Breast epithelium (tissue), 3 donors: ENCODE measurements around the gene PPDPF.

Experiments
- POLR2AphosphoS5 ChIP-seq, 3 donors: sonication (generic); formaldehyde crosslinking; IDR thresholded peaks; one replicate each; pipeline ENCODE4 v1.6.1; 2017; ENCODE audit warnings: antibody characterized with exemption in 3 of 3
- TF ChIP-seq, protein P1 (sequence below), 3 donors: fragments of 450-650 bp; IDR thresholded peaks; one replicate each; pipeline ENCODE4 v1.5.1; 2016 to 2017; ENCODE audit warnings: antibody characterized with exemption in 3 of 3, mild to moderate bottlenecking in 3 of 3, moderate library complexity in 3 of 3

DNA sequence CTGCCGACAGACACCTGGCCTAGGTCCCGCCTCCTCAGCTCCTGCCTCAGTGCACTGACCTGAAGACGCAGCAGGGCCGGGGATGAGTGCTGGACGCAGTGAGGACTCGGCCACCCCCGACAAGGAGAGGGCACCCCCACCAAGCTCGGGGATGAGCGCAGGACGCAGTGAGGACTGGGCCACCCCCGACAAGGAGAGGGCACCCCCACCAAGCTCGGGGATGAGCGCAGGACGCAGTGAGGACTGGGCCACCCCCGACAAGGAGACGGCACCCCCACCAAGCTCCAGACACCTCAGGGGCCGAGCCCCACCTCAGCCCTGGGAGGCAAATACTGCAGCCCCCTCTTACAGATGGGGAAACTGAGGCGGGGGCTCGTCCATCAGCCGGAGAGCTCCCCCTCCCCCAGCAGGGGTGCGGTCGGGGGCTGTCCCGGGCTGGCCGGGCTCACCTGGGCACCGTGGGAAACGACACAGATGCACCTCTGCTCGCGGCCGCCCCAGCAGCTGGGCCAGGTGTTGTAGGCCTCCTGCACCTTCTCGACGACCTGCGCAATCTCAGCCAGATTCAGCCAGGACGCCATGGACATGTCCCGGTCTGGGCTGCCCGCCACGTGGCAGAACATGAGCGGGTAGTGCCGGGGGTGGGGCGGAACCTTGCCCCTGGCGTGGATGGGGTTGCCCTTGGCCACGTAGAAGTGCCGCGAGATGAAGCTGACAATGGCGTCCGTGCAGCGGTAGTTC, 46.0 kb downstream of the PPDPF start:
- TF ChIP-seq, protein P1, sequence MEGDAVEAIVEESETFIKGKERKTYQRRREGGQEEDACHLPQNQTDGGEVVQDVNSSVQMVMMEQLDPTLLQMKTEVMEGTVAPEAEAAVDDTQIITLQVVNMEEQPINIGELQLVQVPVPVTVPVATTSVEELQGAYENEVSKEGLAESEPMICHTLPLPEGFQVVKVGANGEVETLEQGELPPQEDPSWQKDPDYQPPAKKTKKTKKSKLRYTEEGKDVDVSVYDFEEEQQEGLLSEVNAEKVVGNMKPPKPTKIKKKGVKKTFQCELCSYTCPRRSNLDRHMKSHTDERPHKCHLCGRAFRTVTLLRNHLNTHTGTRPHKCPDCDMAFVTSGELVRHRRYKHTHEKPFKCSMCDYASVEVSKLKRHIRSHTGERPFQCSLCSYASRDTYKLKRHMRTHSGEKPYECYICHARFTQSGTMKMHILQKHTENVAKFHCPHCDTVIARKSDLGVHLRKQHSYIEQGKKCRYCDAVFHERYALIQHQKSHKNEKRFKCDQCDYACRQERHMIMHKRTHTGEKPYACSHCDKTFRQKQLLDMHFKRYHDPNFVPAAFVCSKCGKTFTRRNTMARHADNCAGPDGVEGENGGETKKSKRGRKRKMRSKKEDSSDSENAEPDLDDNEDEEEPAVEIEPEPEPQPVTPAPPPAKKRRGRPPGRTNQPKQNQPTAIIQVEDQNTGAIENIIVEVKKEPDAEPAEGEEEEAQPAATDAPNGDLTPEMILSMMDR (IDR thresholded peaks at IDR 0.05): no peak
- no peak for TF ChIP-seq POLR2AphosphoS5 (IDR thresholded peaks at IDR 0.05)
